Ovary (tissue), 9 donors: Measurements from ENCODE around the gene PCBP1. TPM values are rescaled to one million over a fixed set of nuclear protein-coding genes. Genes with fewer than 3 reads are reported as not detected.
"Not testable (repeated sequence)": the region's sequence is repeated elsewhere in the genome, so short reads cannot be mapped to it uniquely, and the experiment has no call there.

Experiments
- DNase-seq, 5 donors: peaks; one replicate each; pipeline ENCODE4 v3.0.0-alpha.2; 2019 to 2020
- H3K27ac ChIP-seq, 2 donors: fragments of 200-600 bp; one replicate each; pipeline versions ENCODE4 v1.5.1 to v1.8.0; 2019 to 2022
- H3K27me3 ChIP-seq: fragments of 200-600 bp; one replicate; pipeline ENCODE4 v1.8.0; 2022
- H3K36me3 ChIP-seq: fragments of 200-600 bp; sonication (generic); one replicate; pipeline ENCODE4 v1.5.1; 2019
- H3K4me1 ChIP-seq: one replicate; pipeline ENCODE4 v1.8.1; 2013; ENCODE audit warnings: mild to moderate bottlenecking, moderate library complexity; ENCODE audit not compliant: insufficient read depth
- H3K4me3 ChIP-seq: fragments of 200-600 bp; sonication (generic); one replicate; pipeline ENCODE4 v1.5.1; 2017
- H3K9me3 ChIP-seq, 2 donors: fragments of 200-600 bp in 1 of 2; sonication (generic) in 1 of 2; one replicate each; pipeline versions ENCODE4 v1.5.1 to v1.8.1; 2013 to 2019; ENCODE audit warnings: mild to moderate bottlenecking in 1 of 2, moderate library complexity in 1 of 2
- EP300 ChIP-seq: sonication (generic); formaldehyde crosslinking; IDR thresholded peaks from one replicate; pipeline ENCODE4 v1.6.1; 2017; ENCODE audit warnings: antibody characterized with exemption
- POLR2A ChIP-seq: fragments of 450-650 bp; IDR thresholded peaks from one replicate; pipeline ENCODE4 v1.6.1; 2017; ENCODE audit warnings: antibody characterized with exemption, mild to moderate bottlenecking, moderate library complexity
- WGBS, 3 donors: extraction: QIAGEN DNeasy Blood & Tissue Kit in 1 of 3; methylation state at CpG; one replicate each; pipeline versions ENCODE4 v1.1.5 to v1.1.7; 2013 to 2017; 5-methylcytosine and 5-hydroxymethylcytosine counted together
- intact Hi-C, 4 donors: fragments of 100-400 bp; cut with DNase I; formaldehyde crosslinking; loops; one replicate each; pipeline versions ENCODE4 v1.11.0 to v1.15.1; 2022 to 2023
- polyA plus RNA-seq, 2 donors: library from polyadenylated mRNA; stranded (reverse); fragments of 200-250 nt in 1 of 2; fragments of 350-450 nt in 1 of 2; fragmentation: Illumina TruSeq in 1 of 2; extraction: RNeasy Lipid Tissue Mini Kit (QIAGEN cat#74804) in 1 of 2; gene quantifications; one replicate each; pipeline ENCODE4 v1.2.3, GENCODE V29; 2013 to 2014
- total RNA-seq, 7 donors: library from RNA; depleted of rRNA in 2 of 7; stranded (reverse); fragments of >200 nt in 2 of 7; fragmentation: NEBNext Ultra II Directional in 3 of 7; extraction: Animal tissue kit (Norgen Biotek cat#: 25700) in 3 of 7; gene quantifications; one replicate each; pipeline versions ENCODE4 v1.1.0 to v1.2.4, GENCODE V29; 2016 to 2023
- TF ChIP-seq, protein P1 (sequence below), 3 donors: fragments of 450-650 bp in 2 of 3; fragments of 200-600 bp in 1 of 3; IDR thresholded peaks; one replicate each; pipeline versions ENCODE4 v1.5.1 to v1.8.0; 2016 to 2022; ENCODE audit warnings: antibody characterized with exemption in 3 of 3, mild to moderate bottlenecking in 1 of 3
- donor health status: DM: no; HTN: no; CAD: no; lungs with moderate emphysema.
- donor health status: DM: no; HTN: no; CAD: no.
- donor health status: Bipolar disorder and iron deficiency.
- donor health status: DM: yes; HTN: yes; CAD: no.
- donor health status: DM: no; HTN: no; CAD: no.
- donor health status: DM: yes; HTN: yes; CAD: no.

Gene PCBP1
- total and polyA plus RNA-seq, 9 donors, result 77.1 to 302 (median 267) TPM

DNA sequence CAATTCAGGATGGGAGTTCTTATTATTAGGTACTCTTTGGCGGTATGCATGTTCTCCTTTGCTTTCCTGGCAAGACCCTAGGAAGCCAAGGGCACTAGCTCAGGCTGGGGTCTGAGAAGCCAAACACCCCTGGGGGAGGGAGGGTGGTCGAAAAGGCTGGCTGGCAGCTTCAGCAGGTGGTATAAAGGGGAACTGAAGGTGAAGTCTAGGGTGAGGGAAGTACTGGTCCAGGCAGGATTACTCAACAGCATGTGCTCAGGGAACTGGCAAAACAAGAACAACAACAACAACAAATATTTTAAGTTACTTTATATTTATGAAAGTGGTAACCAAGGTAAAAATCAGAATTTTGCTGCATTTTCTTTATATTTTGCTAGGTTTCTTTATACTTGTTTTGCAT, 40.7 kb upstream of the PCBP1 start:
- Histone ChIP-seq H3K36me3 (no peaks in the 10 kb centered on the region), H3K27ac (no peak overlapping the region), H3K27me3 (no peaks in the 10 kb centered on the region), H3K9me3 (no peaks in the 10 kb centered on the region), H3K4me1 (no peaks in the 10 kb centered on the region), H3K4me3 (no peak overlapping the region)
- 76 to 82% (median 79%) methylated on average over 2 of the region's 2 CpGs for WGBS, 3 donors
- intact Hi-C loops, result no loop called here
- DNase-seq, result no peak
- TF ChIP-seq, protein P1, sequence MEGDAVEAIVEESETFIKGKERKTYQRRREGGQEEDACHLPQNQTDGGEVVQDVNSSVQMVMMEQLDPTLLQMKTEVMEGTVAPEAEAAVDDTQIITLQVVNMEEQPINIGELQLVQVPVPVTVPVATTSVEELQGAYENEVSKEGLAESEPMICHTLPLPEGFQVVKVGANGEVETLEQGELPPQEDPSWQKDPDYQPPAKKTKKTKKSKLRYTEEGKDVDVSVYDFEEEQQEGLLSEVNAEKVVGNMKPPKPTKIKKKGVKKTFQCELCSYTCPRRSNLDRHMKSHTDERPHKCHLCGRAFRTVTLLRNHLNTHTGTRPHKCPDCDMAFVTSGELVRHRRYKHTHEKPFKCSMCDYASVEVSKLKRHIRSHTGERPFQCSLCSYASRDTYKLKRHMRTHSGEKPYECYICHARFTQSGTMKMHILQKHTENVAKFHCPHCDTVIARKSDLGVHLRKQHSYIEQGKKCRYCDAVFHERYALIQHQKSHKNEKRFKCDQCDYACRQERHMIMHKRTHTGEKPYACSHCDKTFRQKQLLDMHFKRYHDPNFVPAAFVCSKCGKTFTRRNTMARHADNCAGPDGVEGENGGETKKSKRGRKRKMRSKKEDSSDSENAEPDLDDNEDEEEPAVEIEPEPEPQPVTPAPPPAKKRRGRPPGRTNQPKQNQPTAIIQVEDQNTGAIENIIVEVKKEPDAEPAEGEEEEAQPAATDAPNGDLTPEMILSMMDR (IDR thresholded peaks at IDR 0.05), result no peak
- TF ChIP-seq EP300 (no peak), POLR2A (no peak)

DNA sequence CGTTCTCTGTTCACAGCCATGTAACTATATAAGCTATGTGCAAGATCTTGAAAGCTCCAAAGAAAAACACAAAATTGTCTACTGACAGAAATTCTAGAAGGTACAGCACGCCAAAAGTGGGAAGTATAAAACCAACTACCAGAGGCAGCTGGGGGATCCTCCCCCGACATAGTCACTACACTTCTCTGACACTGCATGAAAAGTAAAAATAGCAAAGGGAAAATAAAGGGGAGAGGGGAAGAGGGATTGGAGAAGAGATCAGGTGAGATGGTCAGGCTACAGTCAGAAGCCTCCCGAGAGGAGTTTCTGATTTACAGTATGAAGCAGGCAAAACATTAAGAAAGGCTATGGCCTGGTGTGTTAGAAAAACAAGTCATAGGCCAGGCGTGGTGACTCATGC, 39.8 kb upstream of the PCBP1 start:
- WGBS, 3 donors, result 74 to 88% (median 80%) methylated on average over 5 of the region's 5 CpGs
- no peaks in the 10 kb centered on the region for H3K27me3 ChIP-seq
- H3K36me3 ChIP-seq, result no peaks in the 10 kb centered on the region
- no peak for DNase-seq
- H3K27ac ChIP-seq, result no peak overlapping the region
- H3K4me3 ChIP-seq, result no peak overlapping the region
- intact Hi-C loops, result no loop called here
- TF ChIP-seq POLR2A (no peak), EP300 (no peak)
- TF ChIP-seq, protein P1 (IDR thresholded peaks at IDR 0.05), result no peak
- H3K4me1 ChIP-seq, result no peaks in the 10 kb centered on the region
- no peaks in the 10 kb centered on the region for H3K9me3 ChIP-seq

DNA sequence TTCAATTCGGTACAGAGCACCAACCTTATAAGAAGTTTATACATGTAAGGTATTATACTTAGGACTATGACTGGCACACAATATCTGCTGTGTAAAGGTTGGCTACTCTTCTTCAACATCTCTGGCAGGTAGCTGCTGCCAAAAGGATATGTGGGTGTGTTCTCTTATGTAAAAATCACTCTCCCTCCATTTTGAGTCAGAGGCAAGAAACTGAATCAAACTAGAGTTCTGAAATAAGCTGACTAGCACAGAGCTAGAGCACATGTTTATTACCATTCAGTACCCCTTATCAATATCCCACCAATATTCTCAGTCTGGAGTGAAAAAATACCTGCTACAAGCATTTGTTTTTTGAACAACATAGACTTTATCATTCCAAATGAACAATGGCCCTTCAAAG, 38.0 kb upstream of the PCBP1 start:
- intact Hi-C loops, result no loop called here
- DNase-seq, result no peak
- Histone ChIP-seq H3K27ac (no peak overlapping the region), H3K9me3 (no peaks in the 10 kb centered on the region), H3K36me3 (no peaks in the 10 kb centered on the region), H3K4me3 (no peak overlapping the region), H3K27me3 (no peaks in the 10 kb centered on the region), H3K4me1 (no peaks in the 10 kb centered on the region)
- TF ChIP-seq EP300 (no peak), POLR2A (no peak)
- TF ChIP-seq, protein P1 (IDR thresholded peaks at IDR 0.05), result no peak
- WGBS, 3 donors, result 87 to 95% (median 93%) methylated on average over 1 of the region's 1 CpG

DNA sequence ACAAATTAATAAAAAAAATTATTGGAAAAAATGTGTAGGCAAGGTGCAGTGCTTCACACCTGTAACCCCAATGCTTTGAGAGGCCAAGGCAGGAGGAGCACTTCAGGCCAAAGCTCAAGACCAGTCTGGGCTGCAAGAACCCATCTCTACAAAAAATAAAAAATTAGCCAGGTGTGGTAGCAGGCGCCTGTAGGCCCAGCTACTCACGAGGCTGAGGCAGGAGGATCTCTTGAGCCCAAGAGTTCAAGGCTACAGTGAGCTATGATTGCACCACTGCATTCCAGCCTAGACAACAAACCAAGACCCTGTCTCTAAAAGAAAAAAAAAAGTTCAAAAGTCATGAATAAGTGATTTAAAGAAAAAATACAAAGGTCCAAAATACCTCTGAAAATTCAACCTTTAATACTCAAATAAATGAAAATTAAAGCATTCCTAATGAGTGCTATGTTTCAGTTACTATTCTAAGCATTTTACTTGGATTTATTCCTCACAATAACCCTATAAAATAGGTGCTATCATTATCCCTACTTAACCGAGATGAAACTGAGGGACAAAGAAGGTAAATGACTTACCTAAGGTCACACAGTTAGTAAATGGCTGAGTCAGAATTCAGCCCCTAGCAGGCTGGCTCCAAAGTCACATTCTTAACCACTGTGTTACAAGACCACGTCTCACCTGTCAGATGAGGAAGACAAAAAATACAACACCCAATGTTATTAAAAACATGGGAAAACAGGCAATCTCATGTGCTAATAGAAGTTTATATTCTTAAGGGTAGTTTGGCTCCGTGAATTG, 36.4 kb upstream of the PCBP1 start:
- 57 to 63% (median 63%) methylated on average over 5 of the region's 5 CpGs for WGBS, 3 donors
- H3K36me3 ChIP-seq, result no peaks in the 10 kb centered on the region

DNA sequence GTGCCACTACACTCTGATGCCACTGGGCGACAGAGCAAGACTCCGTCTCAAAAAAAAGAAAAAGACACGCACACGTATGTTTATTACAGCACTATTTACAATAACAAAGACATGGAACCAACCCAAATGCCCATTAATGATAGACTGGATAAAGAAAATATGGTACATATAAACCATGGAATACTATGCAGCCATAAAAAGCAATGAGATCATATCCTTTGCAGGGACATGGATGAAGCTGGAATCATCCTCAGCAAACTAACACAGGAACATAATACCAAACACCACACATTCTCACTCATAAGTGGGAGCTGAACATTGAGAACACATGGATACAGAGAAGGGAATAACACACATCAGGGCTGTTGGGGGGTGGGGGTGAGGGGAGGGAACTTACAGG, 32.0 kb upstream of the PCBP1 start:
- H3K27ac ChIP-seq, DNase-seq, H3K4me3 ChIP-seq, H3K4me1 ChIP-seq, intact Hi-C loops, H3K36me3 ChIP-seq, H3K9me3 ChIP-seq, H3K27me3 ChIP-seq: not testable (repeated sequence)
- WGBS, 3 donors, result 90 to 94% (median 93%) methylated on average over 4 of the region's 4 CpGs

More for the DNA sequence above, 36.4 kb upstream of the PCBP1 start:
- Histone ChIP-seq H3K9me3 (no peaks in the 10 kb centered on the region), H3K27me3 (no peaks in the 10 kb centered on the region), H3K4me1 (no peaks in the 10 kb centered on the region), H3K27ac (no peak overlapping the region), H3K4me3 (no peak overlapping the region)
- intact Hi-C loops, result no loop called here
- DNase-seq, result no peak
- TF ChIP-seq, protein P1 (IDR thresholded peaks at IDR 0.05), result no peak
- TF ChIP-seq POLR2A (no peak), EP300 (no peak)
